Neural crest cell (in vitro differentiated cells): Measurements from ENCODE around the gene BTBD17. TPM values are rescaled to one million over a fixed set of nuclear protein-coding genes. Genes with fewer than 3 reads are reported as not detected.

Source experiments
- DNase-seq: peaks from one replicate; pipeline ENCODE4 v3.0.0; 2021; ENCODE audit warnings: low read depth, mixed read lengths, low spot score
- H3K27ac Mint-ChIP-seq: one replicate; pipeline ENCODE4 v1.8.0; 2021; ENCODE audit warnings: mild to moderate bottlenecking, mixed read lengths; ENCODE audit not compliant: unreplicated experiment
- H3K27me3 Mint-ChIP-seq: 2 replicates; pipeline ENCODE4 v1.8.0; 2021; ENCODE audit warnings: low read depth, mild to moderate bottlenecking, mixed read lengths
- H3K36me3 Mint-ChIP-seq: 2 replicates; pipeline ENCODE4 v1.8.0; 2021; ENCODE audit warnings: low read depth, mild to moderate bottlenecking, mixed read lengths
- H3K4me1 Mint-ChIP-seq: 2 replicates; pipeline ENCODE4 v1.8.0; 2021; ENCODE audit warnings: mixed read lengths
- H3K4me3 Mint-ChIP-seq: one replicate; pipeline ENCODE4 v1.8.0; 2021; ENCODE audit warnings: mild to moderate bottlenecking, mixed read lengths
- H3K9me3 Mint-ChIP-seq: 2 replicates; pipeline ENCODE4 v1.8.0; 2021; ENCODE audit warnings: mixed read lengths
- CTCF ChIP-seq: fragments of 200-600 bp; sonication (generic); conservative IDR thresholded peaks from 2 replicates; pipeline ENCODE4 v1.5.0; 2021; ENCODE audit warnings: antibody characterized with exemption, mild to moderate bottlenecking
- total RNA-seq: library from RNA; stranded (reverse); gene quantifications from 2 replicates; pipeline ENCODE4 v1.2.1, GENCODE V29; 2021

Gene BTBD17
- total RNA-seq, 1 donor from 2014 or later: 12.3 TPM

GRCh38 chr17:74325743-74326379 is 35.8 kb downstream of the BTBD17 start, which contains the start of gene KIF19:
Gene KIF19 (plus strand): TSS chr17:74326226. CDS start chr17:74326350, 124 bp downstream.
- peak within 1 kb of the TSS; percentile 67 for H3K27ac Mint-ChIP-seq
- H3K4me1 Mint-ChIP-seq: peaks cover 14% of the 10 kb centered on the region
- DNase-seq: peak; percentile 44
- TF ChIP-seq CTCF: no peak
- H3K4me3 Mint-ChIP-seq: peak within 1 kb of the TSS; percentile 57
- no peaks in the 10 kb centered on the region for H3K36me3 Mint-ChIP-seq
- H3K27me3 Mint-ChIP-seq: peaks cover 45% of the 10 kb centered on the region
- H3K9me3 Mint-ChIP-seq: no peaks in the 10 kb centered on the region

DNA sequence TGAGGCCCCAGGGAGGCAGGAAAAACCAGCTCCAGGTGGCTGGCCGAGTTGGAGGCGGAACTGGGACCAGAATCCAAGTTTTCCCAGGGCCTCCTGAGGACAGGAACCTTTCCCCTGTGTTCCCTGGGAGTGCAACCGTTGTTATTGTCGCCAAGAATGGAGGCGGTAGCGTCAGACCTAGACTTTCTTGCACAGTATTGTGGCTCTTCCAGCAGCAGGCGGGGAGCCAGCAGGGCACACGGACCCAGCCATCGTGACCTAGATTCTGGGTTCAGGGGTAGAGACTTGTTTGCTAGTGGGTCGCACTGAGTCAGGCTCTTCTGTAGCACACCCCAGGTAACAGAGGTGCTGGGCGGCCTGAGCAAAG is 36.3 kb downstream of the BTBD17 start:
- Mint-ChIP-seq H3K27ac (peak overlapping the region; percentile 67), H3K4me1 (peaks cover 11% of the 10 kb centered on the region), H3K9me3 (no peaks in the 10 kb centered on the region), H3K27me3 (peaks cover 45% of the 10 kb centered on the region), H3K4me3 (peak overlapping the region; percentile 57), H3K36me3 (no peaks in the 10 kb centered on the region)
- TF ChIP-seq CTCF: no peak
- no peak for DNase-seq

- no peak for DNase-seq
- Mint-ChIP-seq H3K9me3 (no peaks in the 10 kb centered on the region), H3K4me1 (peaks cover 11% of the 10 kb centered on the region), H3K27ac (no peak overlapping the region), H3K4me3 (peak overlapping the region; percentile 65), H3K36me3 (no peaks in the 10 kb centered on the region), H3K27me3 (peaks cover 44% of the 10 kb centered on the region)
- no peak for TF ChIP-seq CTCF
Measured at GRCh38 chr17:74324521-74324920, 37.1 kb downstream of the BTBD17 start.

DNA sequence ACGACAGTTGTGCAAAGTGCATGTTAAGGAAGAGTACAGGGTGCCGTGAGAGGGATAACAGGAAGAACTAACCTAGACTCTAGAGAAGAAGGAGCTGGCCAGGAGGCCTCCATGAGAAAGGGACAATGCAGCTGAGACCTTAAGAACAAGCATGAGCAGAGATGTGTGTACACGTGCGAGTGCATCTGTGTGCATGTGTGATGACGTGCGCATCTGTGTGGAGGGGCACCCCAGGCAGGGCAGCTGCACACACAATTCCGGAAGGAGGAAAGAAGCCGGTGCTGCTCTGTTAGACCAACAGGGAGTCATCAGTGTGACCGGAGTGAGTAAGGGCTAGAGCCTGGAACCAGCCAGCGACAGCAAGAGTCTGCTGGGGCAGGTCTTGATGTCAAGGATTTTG is 43.3 kb downstream of the BTBD17 start:
- no peaks in the 10 kb centered on the region for H3K36me3 Mint-ChIP-seq
- no peaks in the 10 kb centered on the region for H3K4me1 Mint-ChIP-seq
- no peak overlapping the region for H3K4me3 Mint-ChIP-seq
- no peaks in the 10 kb centered on the region for H3K9me3 Mint-ChIP-seq
- H3K27me3 Mint-ChIP-seq: peaks cover 8% of the 10 kb centered on the region
- no peak for DNase-seq
- no peak for TF ChIP-seq CTCF
- no peak overlapping the region for H3K27ac Mint-ChIP-seq

GRCh38 chr17:74317071-74317470 is 44.6 kb downstream of the BTBD17 start:
- H3K27ac Mint-ChIP-seq: no peak overlapping the region
- H3K4me3 Mint-ChIP-seq: no peak overlapping the region
- H3K36me3 Mint-ChIP-seq: no peaks in the 10 kb centered on the region
- H3K27me3 Mint-ChIP-seq: peaks cover 5% of the 10 kb centered on the region
- DNase-seq: no peak
- no peaks in the 10 kb centered on the region for H3K9me3 Mint-ChIP-seq
- H3K4me1 Mint-ChIP-seq: no peaks in the 10 kb centered on the region
- TF ChIP-seq CTCF: no peak
